Fibroblast of the aortic adventitia (primary cell): Measurements from ENCODE around the gene CYP26B1. TPM values are rescaled to one million over a fixed set of nuclear protein-coding genes. Genes with fewer than 3 reads are reported as not detected.

ENCODE experiments used
- DNase-seq: peaks from one replicate; pipeline ENCODE4 v3.0.0-alpha.2; 2010; ENCODE audit warnings: low read depth
- H3K4me3 ChIP-seq: 2 replicates; pipeline ENCODE4 v1.5.1; 2011; ENCODE audit warnings: low read depth, mild to moderate bottlenecking, control low read depth, low read length, moderate library complexity
- total RNA-seq: library from RNA; depleted of rRNA; stranded (reverse); fragments of >200 nt; gene quantifications from 2 replicates; pipeline ENCODE4 v1.2.3, GENCODE V29; 2012; ENCODE audit warnings: low replicate concordance
- TF ChIP-seq, protein P1 (sequence below): IDR thresholded peaks from 2 replicates; pipeline ENCODE4 v1.5.1; 2011; ENCODE audit warnings: mild to moderate bottlenecking, low read length, control low read depth, inconsistent platforms; ENCODE audit not compliant: insufficient read depth

The CYP26B1 gene
- 2.5 and 8.6 TPM in 2 replicates for total RNA-seq

GRCh38 chr2:72147303-72147971 lies at the start of gene CYP26B1:
Gene CYP26B1, minus strand, starts transcription at chr2:72147862. Its CDS starts 28 bp downstream, at chr2:72147834.
- DNase-seq = no peak
- peak within 1 kb of the TSS; percentile 65 for H3K4me3 ChIP-seq
- TF ChIP-seq, protein P1, sequence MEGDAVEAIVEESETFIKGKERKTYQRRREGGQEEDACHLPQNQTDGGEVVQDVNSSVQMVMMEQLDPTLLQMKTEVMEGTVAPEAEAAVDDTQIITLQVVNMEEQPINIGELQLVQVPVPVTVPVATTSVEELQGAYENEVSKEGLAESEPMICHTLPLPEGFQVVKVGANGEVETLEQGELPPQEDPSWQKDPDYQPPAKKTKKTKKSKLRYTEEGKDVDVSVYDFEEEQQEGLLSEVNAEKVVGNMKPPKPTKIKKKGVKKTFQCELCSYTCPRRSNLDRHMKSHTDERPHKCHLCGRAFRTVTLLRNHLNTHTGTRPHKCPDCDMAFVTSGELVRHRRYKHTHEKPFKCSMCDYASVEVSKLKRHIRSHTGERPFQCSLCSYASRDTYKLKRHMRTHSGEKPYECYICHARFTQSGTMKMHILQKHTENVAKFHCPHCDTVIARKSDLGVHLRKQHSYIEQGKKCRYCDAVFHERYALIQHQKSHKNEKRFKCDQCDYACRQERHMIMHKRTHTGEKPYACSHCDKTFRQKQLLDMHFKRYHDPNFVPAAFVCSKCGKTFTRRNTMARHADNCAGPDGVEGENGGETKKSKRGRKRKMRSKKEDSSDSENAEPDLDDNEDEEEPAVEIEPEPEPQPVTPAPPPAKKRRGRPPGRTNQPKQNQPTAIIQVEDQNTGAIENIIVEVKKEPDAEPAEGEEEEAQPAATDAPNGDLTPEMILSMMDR = no peak

GRCh38 chr2:72193723-72194122 lies 46.1 kb upstream of the CYP26B1 start:
- no peak overlapping the region for H3K4me3 ChIP-seq
- TF ChIP-seq, protein P1 = no peak
- no peak for DNase-seq

DNA sequence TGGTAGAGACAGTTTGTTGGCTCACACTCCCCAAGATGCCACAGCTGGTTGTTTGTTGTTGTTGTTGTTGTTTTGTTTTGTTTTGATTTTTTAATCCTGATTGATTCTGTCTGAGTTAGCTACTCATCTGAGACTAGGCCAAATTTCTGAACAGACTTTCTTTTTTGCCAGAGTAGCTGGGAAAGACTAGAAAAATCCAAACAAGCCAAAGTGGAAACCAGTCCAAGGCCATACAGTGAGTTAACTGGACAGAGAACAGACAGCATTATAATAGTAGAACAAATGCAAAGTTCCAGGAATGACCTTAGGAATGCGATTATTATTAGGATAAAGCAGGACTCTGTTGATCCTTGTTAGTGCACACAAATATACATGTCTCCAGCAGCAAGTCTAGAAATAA lies 43.8 kb upstream of the CYP26B1 start:
- TF ChIP-seq, protein P1 = no peak
- no peak for DNase-seq
- no peak overlapping the region for H3K4me3 ChIP-seq

DNA sequence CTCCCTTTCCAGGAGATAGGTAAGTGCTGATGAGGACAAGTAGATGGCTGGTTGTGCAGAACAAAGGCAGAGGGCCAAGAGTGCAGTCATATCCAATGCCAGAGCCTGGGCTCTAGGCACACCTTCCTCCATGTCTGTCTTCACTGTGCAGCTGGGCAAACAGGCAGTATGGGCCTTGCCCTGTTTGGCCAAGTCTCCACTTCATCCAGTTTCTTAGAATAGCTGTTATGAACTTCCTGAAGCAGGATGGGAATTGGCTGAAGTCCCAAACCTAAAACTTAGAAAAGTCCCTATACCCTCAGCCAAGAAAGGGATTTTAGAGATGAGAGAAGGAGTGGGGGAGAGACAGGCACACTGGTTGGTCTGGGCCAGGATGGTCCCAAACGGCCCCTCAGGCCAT lies 37.5 kb upstream of the CYP26B1 start:
- DNase-seq = peak; percentile 43
- no peak overlapping the region for H3K4me3 ChIP-seq
- TF ChIP-seq, protein P1 = no peak

DNA sequence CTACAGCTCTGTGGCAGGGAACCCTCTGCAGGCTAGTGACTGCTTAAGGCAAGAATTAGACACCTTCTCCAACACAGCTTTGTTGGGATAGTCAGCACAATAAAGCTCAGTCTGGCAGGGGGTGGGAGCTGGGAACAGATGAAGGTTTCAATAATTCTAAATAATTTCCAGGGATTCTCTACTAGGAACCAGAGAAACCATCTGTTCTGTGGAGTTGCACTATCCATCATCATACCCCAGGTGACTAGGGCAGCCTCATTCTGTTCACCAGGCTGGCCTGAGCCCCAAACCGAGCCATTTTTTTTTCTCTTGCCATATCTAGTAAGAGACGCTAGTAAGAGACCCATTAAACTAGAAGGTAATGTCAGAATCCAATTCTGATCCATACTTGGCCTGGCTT lies 35.8 kb upstream of the CYP26B1 start:
- no peak for DNase-seq
- TF ChIP-seq, protein P1 = no peak
- H3K4me3 ChIP-seq = no peak overlapping the region

DNA sequence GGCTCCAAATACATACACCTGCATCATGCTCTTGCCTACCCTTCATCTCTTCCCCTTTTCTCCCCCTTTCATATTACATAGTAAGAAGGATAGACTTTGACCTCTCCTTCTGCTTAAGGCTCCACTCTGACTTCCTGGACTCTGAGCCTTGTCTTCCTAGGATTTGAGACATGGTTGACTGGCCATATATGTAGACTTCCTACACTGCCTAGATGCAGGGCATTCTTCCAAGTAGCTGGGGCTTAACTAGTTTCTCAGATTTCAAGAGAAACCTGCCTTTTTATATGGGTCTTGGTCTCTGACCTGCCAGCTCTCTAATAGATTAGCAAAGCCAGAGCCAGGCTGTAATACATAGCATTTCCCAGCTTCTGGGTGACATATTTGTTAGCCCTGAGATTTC lies 35.4 kb upstream of the CYP26B1 start:
- TF ChIP-seq, protein P1 = no peak
- DNase-seq = no peak
- no peak overlapping the region for H3K4me3 ChIP-seq

- peak; percentile 49 for DNase-seq
- no peak overlapping the region for H3K4me3 ChIP-seq
- TF ChIP-seq, protein P1 = no peak
These were observed 34.9 kb upstream of the CYP26B1 start for GRCh38 chr2:72182547-72182946.
